Stimulated activated CD4-positive, alpha-beta T cell treated with anti-CD3 and anti-CD28 coated beads, Interleukin-2, amount 100 ng/mL, for 48 hours (primary cell): Measurements from ENCODE around the gene DUS4L.
A peak's percentile ranks its signal among the peaks of the same experiment; 100 is the strongest.
"Not testable (repeated sequence)": the region's sequence is repeated elsewhere in the genome, so short reads cannot be mapped to it uniquely, and the experiment has no call there.

Experiments used
- DNase-seq, 2 donors: peaks; one replicate each; pipeline ENCODE4 v3.0.0-alpha.2; 2020

Gene DUS4L

GRCh38 chr7:107563775-107564552 lies at the start of gene DUS4L, which contains the start of gene COG5:
TSS of gene DUS4L (plus strand) at chr7:107563971. CDS start at chr7:107567071, 3,100 bp downstream.
TSS of gene COG5 (minus strand) at chr7:107563920. CDS start at chr7:107563896, 24 bp downstream.
- DNase-seq = peak; percentile 70 to 77

- no peak for DNase-seq
These were observed 37.1 kb upstream of the DUS4L start for GRCh38 chr7:107526672-107527071.

- no peak for DNase-seq
These were observed 36.6 kb upstream of the DUS4L start for GRCh38 chr7:107527196-107527595.

- no peak for DNase-seq
These were observed 35.3 kb upstream of the DUS4L start for GRCh38 chr7:107528461-107528860.

GRCh38 chr7:107530751-107531150 lies 33.0 kb upstream of the DUS4L start:
- DNase-seq = no peak

- no peak for DNase-seq
These were observed 29.6 kb upstream of the DUS4L start for GRCh38 chr7:107534139-107534538.

- not testable (repeated sequence) for DNase-seq
These were observed 26.5 kb upstream of the DUS4L start for GRCh38 chr7:107537228-107537627.

- DNase-seq = no peak
These were observed 25.8 kb upstream of the DUS4L start for GRCh38 chr7:107538001-107538400.

GRCh38 chr7:107543338-107543993 lies 20.3 kb upstream of the DUS4L start:
- no peak for DNase-seq

- no peak for DNase-seq
These were observed 18.8 kb upstream of the DUS4L start for GRCh38 chr7:107544848-107545591.

GRCh38 chr7:107551936-107552335 lies 11.8 kb upstream of the DUS4L start:
- DNase-seq = no peak

GRCh38 chr7:107555893-107556292 lies 7.9 kb upstream of the DUS4L start:
- DNase-seq = no peak

- no peak for DNase-seq
These were observed 3.9 kb upstream of the DUS4L start for GRCh38 chr7:107559864-107560263.

GRCh38 chr7:107560898-107561516 lies 2.8 kb upstream of the DUS4L start:
- DNase-seq = no peak

GRCh38 chr7:107563081-107563774 lies 543 bp upstream of the DUS4L start:
- DNase-seq = peak in 1 of 2 donors; percentile 4

- DNase-seq = no peak
These were observed 955 bp downstream of the DUS4L start for GRCh38 chr7:107564553-107565298.

- DNase-seq = no peak
These were observed 6.5 kb downstream of the DUS4L start for GRCh38 chr7:107570298-107570697.

GRCh38 chr7:107573537-107573936 lies 9.8 kb downstream of the DUS4L start:
- DNase-seq = no peak

- DNase-seq = no peak
These were observed 15.7 kb downstream of the DUS4L start for GRCh38 chr7:107579554-107579884.

- DNase-seq = peak; percentile 60 to 72
These were observed 16.3 kb downstream of the DUS4L start, which contains the start of gene BCAP29 for GRCh38 chr7:107579885-107580715. TSS of gene BCAP29 (plus strand) at chr7:107580246. CDS start at chr7:107580773, 527 bp downstream.
